ENCODE measurements around the gene GPC3. TPM values are rescaled to one million over a fixed set of nuclear protein-coding genes. Genes with fewer than 3 reads are reported as not detected.

The GPC3 gene
- total and polyA plus RNA-seq, 2 donors (not counting 3 experiments of a cell fraction or from before 2014, with no cell fraction given), result not detected

- Histone ChIP-seq H3K4me1 (ENCODE audit: control insufficient read depth, extremely low read depth, insufficient read depth, low read length) (no peaks in the 10 kb centered on the region), H3K79me2 (ENCODE audit: control insufficient read depth, insufficient read depth, low read length) (no peaks in the 10 kb centered on the region), H4K20me1 (replicated peaks; ENCODE audit: control insufficient read depth, extremely low read depth, insufficient read depth, low read length) (no peaks in the 10 kb centered on the region), H3K9me1 (replicated peaks; ENCODE audit: control insufficient read depth, extremely low read depth, insufficient read depth, low read length) (no peaks in the 10 kb centered on the region), H3K4me3 (replicated peaks in 1 of 3; ENCODE audit: insufficient read depth in 1 of 3, low read depth in 1 of 3, low read length in 3 of 3) (no peak overlapping the region), H3K9me3 (replicated peaks; ENCODE audit: control insufficient read depth, insufficient read depth, low read length) (no peaks in the 10 kb centered on the region), H3K4me2 (ENCODE audit: insufficient read depth, low read length) (no peak overlapping the region), H3K27ac (ENCODE audit: insufficient read depth, low read depth, low read length) (no peak overlapping the region), H3K9ac (replicated peaks; ENCODE audit: extremely low read depth, insufficient read depth, low read length) (no peak overlapping the region), H3K27me3 (ENCODE audit: control insufficient read depth in 2 of 2, insufficient read depth in 2 of 2, low read length in 2 of 2) (no peaks in the 10 kb centered on the region), H3K36me3 (ENCODE audit: control insufficient read depth in 2 of 2, extremely low read depth in 1 of 2, insufficient read depth in 2 of 2, low read length in 2 of 2) (no peaks in the 10 kb centered on the region), H2AFZ (ENCODE audit: low read depth, low read length) (no peak overlapping the region)
- FAIRE-seq (no peak), DNase-seq (ENCODE audit: low read depth, low spot score) (no peak)
- BruUV-seq (replicated peaks), result no TSS peak
- dilution Hi-C loops (cut with MboI; ENCODE audit: extremely low pct_ligation_motif_present, low sequenced_read_pairs) (no loop called here), intact Hi-C loops (cut with micrococcal nuclease) (no loop called here)
- CTCF ChIA-PET, result no interaction called here
- POLR2A ChIA-PET, result no interaction called here
- TF ChIP-seq FOS (IDR thresholded peaks at IDR 0.05; ENCODE audit: borderline replicate concordance, insufficient read depth, low read length) (no peak), GATA2 (IDR thresholded peaks at IDR 0.05; ENCODE audit: insufficient read depth, insufficient read length, low read depth, low read length) (no peak), POLR2AphosphoS5 (IDR thresholded peaks at IDR 0.05; ENCODE audit: insufficient read depth, low read depth, low read length) (no peak), MAX (IDR thresholded peaks at IDR 0.05; ENCODE audit: insufficient read depth, insufficient read length) (no peak), MYC (IDR thresholded peaks at IDR 0.05; ENCODE audit: low read depth, low read length) (no peak), EZH2 (IDR thresholded peaks at IDR 0.05; ENCODE audit: borderline replicate concordance, low read depth, low read length, severe bottlenecking) (no peak), JUN (IDR thresholded peaks at IDR 0.05; ENCODE audit: borderline replicate concordance, insufficient read depth, insufficient read length, low read depth) (no peak)
- TF ChIP-seq, protein P1, sequence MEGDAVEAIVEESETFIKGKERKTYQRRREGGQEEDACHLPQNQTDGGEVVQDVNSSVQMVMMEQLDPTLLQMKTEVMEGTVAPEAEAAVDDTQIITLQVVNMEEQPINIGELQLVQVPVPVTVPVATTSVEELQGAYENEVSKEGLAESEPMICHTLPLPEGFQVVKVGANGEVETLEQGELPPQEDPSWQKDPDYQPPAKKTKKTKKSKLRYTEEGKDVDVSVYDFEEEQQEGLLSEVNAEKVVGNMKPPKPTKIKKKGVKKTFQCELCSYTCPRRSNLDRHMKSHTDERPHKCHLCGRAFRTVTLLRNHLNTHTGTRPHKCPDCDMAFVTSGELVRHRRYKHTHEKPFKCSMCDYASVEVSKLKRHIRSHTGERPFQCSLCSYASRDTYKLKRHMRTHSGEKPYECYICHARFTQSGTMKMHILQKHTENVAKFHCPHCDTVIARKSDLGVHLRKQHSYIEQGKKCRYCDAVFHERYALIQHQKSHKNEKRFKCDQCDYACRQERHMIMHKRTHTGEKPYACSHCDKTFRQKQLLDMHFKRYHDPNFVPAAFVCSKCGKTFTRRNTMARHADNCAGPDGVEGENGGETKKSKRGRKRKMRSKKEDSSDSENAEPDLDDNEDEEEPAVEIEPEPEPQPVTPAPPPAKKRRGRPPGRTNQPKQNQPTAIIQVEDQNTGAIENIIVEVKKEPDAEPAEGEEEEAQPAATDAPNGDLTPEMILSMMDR (IDR thresholded peaks at IDR 0.05; ENCODE audit: extremely low read depth in 1 of 2, insufficient read depth in 1 of 2, low read depth in 1 of 2, low read length in 2 of 2), result no peak
Measured at GRCh38 chrX:133685822-133686221, 299.6 kb downstream of the GPC3 start.
